Measurements from ENCODE around the gene RIMKLA.

Gene RIMKLA

DNA sequence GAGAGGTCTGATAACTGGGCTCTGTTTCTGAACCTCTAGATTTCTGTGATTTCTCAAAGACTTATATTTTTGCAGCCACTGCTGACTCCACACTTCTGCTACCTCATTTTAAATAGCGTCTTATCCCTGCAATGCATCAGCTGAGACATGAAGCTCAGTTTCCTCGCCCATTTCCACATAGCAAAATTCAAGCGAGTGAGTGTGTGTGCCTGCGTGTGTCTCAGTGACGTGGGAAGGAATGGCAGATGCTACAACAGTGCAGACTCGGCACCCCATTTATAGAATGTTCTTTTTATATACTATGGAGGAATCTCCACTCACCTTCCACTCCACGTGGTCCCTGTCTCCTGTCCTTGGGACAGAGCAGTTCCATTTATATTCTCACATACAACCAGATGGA is 39.5 kb downstream of the RIMKLA start:
- no peak for DNase-seq (ENCODE audit: low spot score)
- TF ChIP-seq CTCF (IDR thresholded peaks at IDR 0.05; ENCODE audit: extremely low read depth, missing control alignments) = no peak

DNA sequence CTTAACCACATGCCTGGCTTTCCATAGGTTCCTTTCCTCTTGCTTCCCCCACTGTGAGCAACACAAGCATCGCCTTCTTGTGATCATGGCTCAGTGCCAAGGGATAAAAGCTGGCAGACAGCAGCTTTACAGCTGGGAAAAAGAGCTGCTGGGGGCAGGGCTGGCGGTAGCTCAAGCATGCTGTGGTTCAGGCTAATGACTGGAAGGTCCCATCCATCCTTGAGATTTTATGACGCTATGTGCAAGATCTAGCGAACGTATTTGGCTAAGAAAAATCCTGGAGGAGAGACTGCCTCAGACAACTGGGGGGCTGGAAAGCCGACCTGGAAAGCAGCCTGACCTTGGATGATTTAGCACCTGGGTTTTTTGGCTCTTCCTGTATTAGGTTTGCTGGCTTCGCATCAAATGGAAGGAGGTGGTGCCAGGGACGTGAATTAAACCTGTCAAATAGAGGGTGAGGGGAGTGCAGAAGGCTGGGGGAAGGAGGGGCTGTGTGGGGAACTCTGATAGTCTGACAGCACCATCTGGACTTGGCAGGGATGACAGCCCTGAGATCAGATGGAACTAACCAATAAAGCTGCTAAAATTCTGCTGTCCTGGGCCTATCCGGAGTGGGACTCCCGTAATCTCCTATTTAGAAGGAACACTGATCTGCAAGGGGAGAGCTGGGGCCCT is 40.5 kb downstream of the RIMKLA start:
- no peak for DNase-seq (ENCODE audit: low spot score)
- TF ChIP-seq CTCF (IDR thresholded peaks at IDR 0.05; ENCODE audit: extremely low read depth, missing control alignments) = no peak

- TF ChIP-seq CTCF (IDR thresholded peaks at IDR 0.05; ENCODE audit: extremely low read depth, missing control alignments) = no peak
- no peak for DNase-seq (ENCODE audit: low spot score)
These were observed 42.1 kb downstream of the RIMKLA start for GRCh38 chr1:42422737-42423136.

- no peak for TF ChIP-seq CTCF (IDR thresholded peaks at IDR 0.05; ENCODE audit: extremely low read depth, missing control alignments)
- no peak for DNase-seq (ENCODE audit: low spot score)
These were observed 43.1 kb downstream of the RIMKLA start for GRCh38 chr1:42423681-42424080.

DNA sequence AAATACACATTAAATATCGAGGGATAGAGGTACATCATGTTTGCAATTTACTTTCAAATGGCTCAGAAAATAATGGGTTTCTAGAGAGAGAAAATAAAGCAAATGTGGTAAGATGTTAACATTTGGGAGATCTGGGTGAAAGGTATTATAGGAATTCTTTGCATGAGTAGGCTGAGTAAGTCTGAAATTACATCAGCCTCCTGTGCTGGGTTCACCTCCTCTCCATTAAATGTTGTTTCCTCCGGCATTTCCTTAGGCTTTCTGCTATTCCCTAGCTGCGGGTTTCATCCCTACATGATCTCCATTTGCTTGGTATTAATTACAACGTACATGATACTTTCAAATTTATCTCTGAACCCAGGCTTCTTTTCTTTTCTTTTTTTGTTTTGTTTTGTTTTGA is 43.6 kb downstream of the RIMKLA start:
- no peak for DNase-seq (ENCODE audit: low spot score)
- TF ChIP-seq CTCF (IDR thresholded peaks at IDR 0.05; ENCODE audit: extremely low read depth, missing control alignments) = no peak

DNA sequence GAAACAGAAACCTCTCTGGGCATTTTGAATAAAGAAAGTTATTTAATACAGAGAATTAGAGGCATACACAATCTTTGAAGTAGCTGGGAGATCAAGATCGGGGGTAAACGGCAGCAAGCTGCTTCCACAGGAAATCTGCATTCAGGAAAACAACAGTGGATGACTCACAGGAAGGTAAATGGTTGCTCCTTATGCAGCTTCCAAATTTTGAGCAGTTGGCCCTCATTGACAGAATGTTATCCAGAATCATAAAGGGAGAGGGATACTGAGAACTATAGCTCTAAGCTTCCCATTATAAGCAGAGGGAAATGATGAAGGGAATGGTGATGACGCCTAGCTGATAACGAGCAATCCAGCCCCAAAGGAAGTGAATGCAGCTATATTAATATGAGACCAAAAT is 46.6 kb downstream of the RIMKLA start:
- DNase-seq (ENCODE audit: low spot score) = no peak
- TF ChIP-seq CTCF (IDR thresholded peaks at IDR 0.05; ENCODE audit: extremely low read depth, missing control alignments) = no peak

DNA sequence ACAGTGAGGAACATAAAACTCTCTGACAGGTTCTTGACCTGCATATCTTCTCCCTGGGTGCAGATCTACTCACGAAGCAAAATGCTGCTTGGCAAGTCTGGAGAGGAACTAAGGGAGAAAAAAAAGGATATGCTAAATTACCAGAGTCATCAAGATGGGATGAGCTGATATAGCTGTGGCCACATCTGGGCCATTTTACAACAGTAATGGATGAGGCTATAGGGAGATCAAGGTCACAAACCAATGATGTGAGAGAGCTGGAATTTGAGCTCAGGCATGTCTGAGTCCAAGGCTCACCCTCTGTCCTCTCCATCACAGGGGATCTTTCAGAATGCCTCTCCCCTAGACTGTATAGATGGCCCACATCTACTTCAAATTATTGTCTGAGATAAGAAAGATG is 49.0 kb downstream of the RIMKLA start:
- no peak for TF ChIP-seq CTCF (IDR thresholded peaks at IDR 0.05; ENCODE audit: extremely low read depth, missing control alignments)
- no peak for DNase-seq (ENCODE audit: low spot score)
